ENCODE results near the gene THOC2. TPM values are rescaled to one million over a fixed set of nuclear protein-coding genes. Genes with fewer than 3 reads are reported as not detected.
"Not testable (repeated sequence)": the region's sequence is repeated elsewhere in the genome, so short reads cannot be mapped to it uniquely, and the experiment has no call there.

Gene THOC2
- total RNA-seq, 2 donors from 2014 or later: 48.0 to 76.2 TPM

DNA sequence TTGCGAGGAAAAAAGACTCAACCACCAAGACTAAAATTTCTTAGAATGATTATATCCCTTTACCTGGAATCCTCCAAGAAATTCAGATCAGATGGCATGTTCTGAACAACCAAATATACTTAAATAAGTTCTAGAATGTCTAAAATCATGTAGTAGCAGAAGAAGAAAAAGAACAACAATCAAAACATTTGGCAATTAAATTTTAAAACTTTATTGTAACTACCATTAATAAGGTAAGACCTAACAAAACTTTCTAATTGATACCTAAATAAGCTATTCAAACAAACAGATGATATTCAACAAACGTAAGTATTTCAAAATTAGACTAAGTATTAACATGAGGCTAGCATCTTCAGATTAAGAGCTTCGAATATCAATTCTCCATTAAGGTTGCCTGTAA, 4.3 kb downstream of the THOC2 start:
- Histone ChIP-seq H3K9me3 (no peaks in the 10 kb centered on the region), H3K36me3 (no peaks in the 10 kb centered on the region), H3K4me3 (no peak overlapping the region), H3K4me1 (replicated peaks) (no peaks in the 10 kb centered on the region), H3K27ac (no peak overlapping the region), H3K27me3 (replicated peaks; ENCODE audit: insufficient read depth) (no peaks in the 10 kb centered on the region)
- TF ChIP-seq POLR2AphosphoS5 (IDR thresholded peaks at IDR 0.05) (no peak), POLR2A (IDR thresholded peaks at IDR 0.05) (no peak)
- TF ChIP-seq, protein P1, sequence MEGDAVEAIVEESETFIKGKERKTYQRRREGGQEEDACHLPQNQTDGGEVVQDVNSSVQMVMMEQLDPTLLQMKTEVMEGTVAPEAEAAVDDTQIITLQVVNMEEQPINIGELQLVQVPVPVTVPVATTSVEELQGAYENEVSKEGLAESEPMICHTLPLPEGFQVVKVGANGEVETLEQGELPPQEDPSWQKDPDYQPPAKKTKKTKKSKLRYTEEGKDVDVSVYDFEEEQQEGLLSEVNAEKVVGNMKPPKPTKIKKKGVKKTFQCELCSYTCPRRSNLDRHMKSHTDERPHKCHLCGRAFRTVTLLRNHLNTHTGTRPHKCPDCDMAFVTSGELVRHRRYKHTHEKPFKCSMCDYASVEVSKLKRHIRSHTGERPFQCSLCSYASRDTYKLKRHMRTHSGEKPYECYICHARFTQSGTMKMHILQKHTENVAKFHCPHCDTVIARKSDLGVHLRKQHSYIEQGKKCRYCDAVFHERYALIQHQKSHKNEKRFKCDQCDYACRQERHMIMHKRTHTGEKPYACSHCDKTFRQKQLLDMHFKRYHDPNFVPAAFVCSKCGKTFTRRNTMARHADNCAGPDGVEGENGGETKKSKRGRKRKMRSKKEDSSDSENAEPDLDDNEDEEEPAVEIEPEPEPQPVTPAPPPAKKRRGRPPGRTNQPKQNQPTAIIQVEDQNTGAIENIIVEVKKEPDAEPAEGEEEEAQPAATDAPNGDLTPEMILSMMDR (IDR thresholded peaks at IDR 0.05): no peak
- intact Hi-C loops (cut with DNase I): no loop called here
- WGBS: 74% methylated on average over 3 of the region's 3 CpGs
- DNase-seq (ENCODE audit: low spot score): no peak

DNA sequence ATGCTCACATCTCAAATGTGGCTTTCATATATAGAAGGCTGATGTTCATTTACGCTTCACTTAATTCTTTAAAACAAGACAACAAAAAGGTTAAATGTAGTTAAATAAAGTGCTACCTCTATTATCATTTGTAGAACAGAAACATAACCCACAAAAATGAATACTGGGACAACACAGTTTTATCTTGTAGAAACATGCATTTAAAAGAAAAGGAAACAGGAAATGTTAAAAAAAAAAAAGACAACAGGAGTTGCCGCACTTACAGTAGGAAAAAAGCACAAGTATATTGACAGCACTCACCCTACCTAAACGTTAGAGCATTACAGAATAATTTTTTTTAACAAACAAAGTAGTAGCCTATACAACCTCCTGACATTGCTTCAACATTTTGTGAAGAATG, 4.8 kb downstream of the THOC2 start:
- Histone ChIP-seq H3K27ac (no peak overlapping the region), H3K4me1 (replicated peaks) (no peaks in the 10 kb centered on the region), H3K4me3 (no peak overlapping the region), H3K36me3 (no peaks in the 10 kb centered on the region), H3K27me3 (replicated peaks; ENCODE audit: insufficient read depth) (no peaks in the 10 kb centered on the region), H3K9me3 (no peaks in the 10 kb centered on the region)
- 40% methylated on average over 3 of the region's 3 CpGs for WGBS
- intact Hi-C loops (cut with DNase I): no loop called here
- DNase-seq (ENCODE audit: low spot score): no peak
- TF ChIP-seq POLR2A (IDR thresholded peaks at IDR 0.05) (no peak), POLR2AphosphoS5 (IDR thresholded peaks at IDR 0.05) (no peak)
- TF ChIP-seq, protein P1 (IDR thresholded peaks at IDR 0.05): no peak

DNA sequence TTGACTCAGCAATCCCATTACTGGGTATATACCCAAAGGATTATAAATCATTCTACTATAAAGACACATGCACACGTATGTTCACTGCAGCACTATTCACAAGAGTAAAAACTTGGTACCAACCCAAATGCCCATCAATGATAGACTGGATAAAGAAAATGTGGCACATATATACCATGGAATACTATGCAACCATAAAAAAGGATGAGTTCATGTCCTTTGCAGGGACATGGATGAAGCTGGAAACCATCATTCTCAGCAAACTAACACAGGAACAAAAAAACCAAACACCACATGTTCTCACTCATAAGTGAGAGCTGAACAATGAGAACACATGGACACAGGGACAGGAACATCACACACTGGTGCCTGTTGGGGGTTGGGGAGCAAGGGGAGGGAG, 10.7 kb downstream of the THOC2 start:
- intact Hi-C loops (cut with DNase I): not testable (repeated sequence)

DNA sequence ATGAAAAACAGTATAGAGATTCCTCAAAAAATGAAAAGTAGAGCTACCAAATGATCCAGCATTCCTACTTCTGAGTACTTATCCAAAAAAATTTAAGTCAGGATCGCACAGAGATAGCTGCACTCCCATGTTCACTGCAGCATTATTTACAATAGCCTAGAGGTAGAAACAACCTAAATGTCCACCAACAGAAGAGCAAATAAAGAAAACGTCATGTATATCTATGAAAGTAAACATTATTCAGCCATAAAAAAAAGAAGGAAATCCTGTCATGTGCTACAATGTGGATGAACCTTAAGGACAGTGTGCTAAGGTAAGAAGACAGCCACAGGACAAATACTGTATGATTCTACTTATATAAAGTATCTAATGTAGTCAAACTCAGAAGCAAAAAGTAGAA, 12.4 kb downstream of the THOC2 start:
- Histone ChIP-seq H3K27ac (peak overlapping the region in 1 of 2 donors; percentile 35), H3K4me1 (replicated peaks) (no peaks in the 10 kb centered on the region), H3K36me3 (no peaks in the 10 kb centered on the region), H3K9me3 (no peaks in the 10 kb centered on the region), H3K27me3 (replicated peaks; ENCODE audit: insufficient read depth) (no peaks in the 10 kb centered on the region), H3K4me3 (no peak overlapping the region)
- intact Hi-C loops (cut with DNase I): no loop called here
- TF ChIP-seq, protein P1 (IDR thresholded peaks at IDR 0.05): no peak
- TF ChIP-seq POLR2A (IDR thresholded peaks at IDR 0.05): no peak
- TF ChIP-seq POLR2AphosphoS5 (IDR thresholded peaks at IDR 0.05): peak; percentile 19
- 52% methylated on average over 2 of the region's 2 CpGs for WGBS
- DNase-seq (ENCODE audit: low spot score): no peak

More for the DNA sequence above, 10.7 kb downstream of the THOC2 start:
- not testable (repeated sequence) for H3K9me3 ChIP-seq; H3K27ac ChIP-seq; H3K4me1 ChIP-seq (replicated peaks); DNase-seq (ENCODE audit: low spot score); H3K36me3 ChIP-seq; H3K4me3 ChIP-seq; H3K27me3 ChIP-seq (replicated peaks; ENCODE audit: insufficient read depth)
- WGBS: 100% methylated on average over 1 of the region's 1 CpG

DNA sequence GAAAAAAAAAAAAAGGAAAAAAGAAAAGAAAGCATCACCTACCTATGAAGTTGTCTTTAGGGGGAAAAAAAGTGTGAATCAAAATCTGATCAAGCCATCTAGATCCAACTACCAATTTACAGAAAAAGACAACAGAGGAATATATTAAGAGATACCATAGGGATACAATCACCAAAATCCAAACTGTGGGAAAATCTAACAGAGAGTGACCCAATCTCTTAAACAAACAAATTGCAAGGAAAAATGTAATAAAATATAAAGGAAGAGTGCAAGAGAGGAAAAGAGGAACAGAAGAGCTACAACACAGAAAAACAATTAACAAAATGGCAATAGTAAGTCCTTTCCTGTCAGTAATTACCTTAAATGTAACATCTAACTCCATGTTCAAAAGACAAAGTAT, 19.0 kb downstream of the THOC2 start:
- Histone ChIP-seq H3K9me3 (no peaks in the 10 kb centered on the region), H3K27me3 (replicated peaks; ENCODE audit: insufficient read depth) (no peaks in the 10 kb centered on the region), H3K27ac (no peak overlapping the region), H3K4me3 (no peak overlapping the region), H3K4me1 (replicated peaks) (no peaks in the 10 kb centered on the region), H3K36me3 (no peaks in the 10 kb centered on the region)
- no peak for TF ChIP-seq POLR2A (IDR thresholded peaks at IDR 0.05)
- TF ChIP-seq, protein P1 (IDR thresholded peaks at IDR 0.05): no peak
- TF ChIP-seq POLR2AphosphoS5 (IDR thresholded peaks at IDR 0.05): no peak
- intact Hi-C loops (cut with DNase I): no loop called here
- no peak for DNase-seq (ENCODE audit: low spot score)

All from prostate gland (tissue), 2 donors.